Sigmoid colon (tissue), 4 donors: ENCODE measurements around the gene IQCE.
"Not testable (repeated sequence)": the region's sequence is repeated elsewhere in the genome, so short reads cannot be mapped to it uniquely, and the experiment has no call there.

ENCODE experiments used
- CTCF ChIP-seq, 4 experiments: fragments of 450-650 bp in 3 of 4; fragments of 200-600 bp in 1 of 4; IDR thresholded peaks; one replicate each; pipeline ENCODE4 v1.5.1; 2016 to 2019; ENCODE audit warnings: antibody characterized with exemption in 4 of 4, mild to moderate bottlenecking in 3 of 4, moderate library complexity in 2 of 4
- EP300 ChIP-seq, 4 donors: sonication (generic); formaldehyde crosslinking; IDR thresholded peaks; one replicate each; pipeline ENCODE4 v1.6.1; 2017; ENCODE audit warnings: antibody characterized with exemption in 4 of 4

- TF ChIP-seq CTCF, EP300 (IDR thresholded peaks at IDR 0.05): not testable (repeated sequence)
Measured at GRCh38 chr7:2533566-2533965, 25.2 kb upstream of the IQCE start.
